Measurements from ENCODE around the gene COQ5.
"Not testable (repeated sequence)": the region's sequence is repeated elsewhere in the genome, so short reads cannot be mapped to it uniquely, and the experiment has no call there.

GRCh38 chr12:120487552-120487951, 41.4 kb downstream of the COQ5 start:
- TF ChIP-seq EZH2 (IDR thresholded peaks at IDR 0.05; ENCODE audit: insufficient read depth, poor library complexity, severe bottlenecking); EZH2phosphoT487 (IDR thresholded peaks at IDR 0.05; ENCODE audit: insufficient read depth, low read depth): not testable (repeated sequence)

Measured in GM23248 (cell line).